Ramos (cell line): ENCODE data around the gene AIFM3.
"Not testable (repeated sequence)": the region's sequence is repeated elsewhere in the genome, so short reads cannot be mapped to it uniquely, and the experiment has no call there.

Experiments
- in situ Hi-C: fragments of 300-500 bp; cut with MboI; formaldehyde crosslinking; loops from one replicate; pipeline ENCODE4 v1.14.3; 2022; ENCODE audit warnings: low sequenced_read_pairs; ENCODE audit not compliant: unreplicated experiment

Gene AIFM3

GRCh38 chr22:20940904-20941385, 26.1 kb upstream of the AIFM3 start:
- in situ Hi-C loops: no loop called here

DNA sequence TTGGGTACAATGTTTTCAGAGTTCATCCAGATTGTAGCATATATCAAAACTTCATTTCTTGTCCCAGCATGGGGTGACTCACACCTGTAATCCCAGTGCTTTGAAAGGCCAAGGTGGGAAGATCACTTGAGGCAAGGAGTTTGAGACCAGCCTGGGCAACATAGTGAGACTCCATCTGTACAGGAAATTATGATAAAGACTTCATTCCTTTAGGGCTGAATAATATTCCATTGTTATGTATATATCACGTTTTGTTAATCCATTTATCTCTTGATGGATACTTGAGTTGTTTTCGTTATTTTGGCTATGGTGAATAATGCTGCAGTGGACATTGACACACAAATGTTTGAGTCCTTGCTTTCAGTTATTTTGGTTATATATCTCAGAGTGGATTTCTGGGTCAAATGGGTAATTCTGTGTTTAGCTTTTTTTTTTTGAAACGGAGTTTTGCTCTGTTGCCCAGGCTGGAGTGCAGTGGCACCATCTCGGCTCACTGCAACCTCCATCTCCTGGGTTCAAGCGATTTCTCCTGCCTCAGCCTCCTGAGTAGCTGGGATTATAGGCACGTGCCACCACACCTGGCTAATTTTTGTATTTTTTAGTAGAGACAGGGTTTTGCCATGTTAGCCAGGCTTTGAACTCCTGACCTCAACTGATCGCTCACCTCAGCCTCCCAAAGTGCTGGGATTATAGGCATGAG, 24.7 kb upstream of the AIFM3 start:
- in situ Hi-C loops: not testable (repeated sequence)

DNA sequence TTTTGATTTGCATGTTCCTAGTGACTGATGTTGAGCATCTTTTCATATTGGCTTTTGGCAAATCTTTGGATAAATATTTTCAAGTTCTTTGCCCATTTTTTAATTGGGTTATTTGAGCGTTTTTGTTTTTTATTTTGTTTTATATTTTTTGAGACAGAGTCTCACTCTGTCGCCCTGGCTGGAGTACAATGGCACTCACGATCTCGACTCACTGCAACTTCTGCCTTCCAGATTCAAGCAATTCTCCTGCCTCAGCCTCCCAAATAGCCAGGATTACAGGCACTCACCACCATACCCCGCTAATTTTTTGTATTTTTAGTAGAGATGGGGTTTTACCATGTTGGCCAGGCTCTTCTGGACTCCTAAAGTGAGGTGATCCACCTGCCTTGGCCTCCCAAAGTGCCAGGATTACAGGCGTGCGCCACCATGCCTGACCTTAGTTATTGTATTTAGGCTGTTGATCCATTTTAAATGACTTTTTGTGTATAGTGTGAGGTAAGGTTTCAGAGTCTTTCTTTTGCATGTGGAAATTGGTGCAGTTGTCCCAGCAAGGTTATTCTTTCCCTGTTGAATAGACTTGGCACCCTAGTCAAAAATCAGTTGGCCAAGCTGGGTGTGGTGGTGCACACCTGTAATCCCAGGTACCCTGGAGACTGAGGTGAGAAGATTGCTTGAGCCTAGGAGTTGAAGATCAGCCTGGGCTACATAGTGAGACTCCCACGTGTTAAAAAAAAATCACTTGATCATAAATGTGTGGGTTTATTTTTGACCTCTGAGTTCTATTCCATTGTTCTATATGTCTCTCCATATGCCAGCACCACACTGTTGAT, 23.7 kb upstream of the AIFM3 start:
- in situ Hi-C loops: no loop called here

DNA sequence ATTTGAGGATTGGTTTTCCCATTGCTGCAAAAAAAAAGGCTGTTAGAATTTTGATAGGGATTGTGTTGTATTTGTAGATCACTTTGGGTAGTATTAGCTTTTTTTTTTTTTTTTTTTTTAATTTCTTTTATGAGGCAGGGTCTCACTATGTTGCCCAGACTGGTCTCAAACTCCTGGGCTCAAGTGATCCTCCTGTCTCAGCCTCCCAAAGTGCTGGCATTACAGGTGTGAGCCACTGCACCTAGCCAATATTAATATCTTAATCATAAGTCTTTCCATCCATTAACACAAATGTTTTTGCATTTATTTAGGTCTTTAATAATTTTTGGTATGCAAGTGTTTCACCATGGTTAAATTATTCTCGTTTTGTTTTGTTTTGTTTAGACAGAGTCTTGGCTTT, 23.0 kb upstream of the AIFM3 start:
- in situ Hi-C loops: no loop called here

- in situ Hi-C loops: no loop called here
These were observed 21.5 kb upstream of the AIFM3 start for GRCh38 chr22:20945578-20945934.

- in situ Hi-C loops: no loop called here
These were observed 20.7 kb upstream of the AIFM3 start for GRCh38 chr22:20946080-20946986.

DNA sequence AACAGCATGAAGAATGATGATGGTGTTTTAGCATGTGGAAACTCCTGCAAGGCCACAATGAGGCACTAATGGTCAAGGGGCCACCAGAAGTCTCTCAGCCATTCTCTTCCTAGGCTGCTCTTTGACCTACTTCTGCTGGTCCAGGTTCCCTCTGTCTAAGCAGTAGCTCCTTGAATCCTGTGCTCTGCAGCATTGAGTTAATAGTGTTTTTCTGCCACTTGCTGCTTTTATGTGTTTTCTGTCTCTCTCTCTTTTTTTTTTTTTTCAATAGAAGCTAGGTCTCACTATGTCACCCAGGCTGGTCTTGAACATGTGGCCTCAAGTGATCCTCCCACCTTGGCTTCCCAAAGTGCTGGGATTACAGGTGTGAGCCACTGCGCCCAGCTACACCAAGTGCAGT, 20.1 kb upstream of the AIFM3 start:
- in situ Hi-C loops: no loop called here

GRCh38 chr22:20948450-20948849, 18.6 kb upstream of the AIFM3 start:
- in situ Hi-C loops: no loop called here

DNA sequence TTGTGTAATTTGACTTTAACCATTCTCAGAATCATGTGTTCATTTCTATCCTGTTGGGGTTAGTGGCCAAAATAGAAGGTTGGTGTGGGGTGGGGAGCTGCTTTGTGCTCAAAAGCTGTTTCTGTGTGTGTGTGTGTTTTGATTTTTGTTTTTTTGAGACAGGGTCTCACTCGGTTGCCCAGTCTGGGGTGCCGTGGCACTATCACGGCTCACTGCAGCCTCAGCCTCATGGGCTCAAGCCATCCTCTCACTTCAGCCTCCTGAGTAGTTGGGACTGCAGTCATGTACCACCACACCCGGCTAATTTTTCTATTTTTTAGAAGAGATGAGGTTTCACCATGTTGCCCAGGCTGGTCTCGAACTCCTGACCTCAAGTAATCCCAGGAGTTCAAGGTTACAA, 18.1 kb upstream of the AIFM3 start:
- in situ Hi-C loops: no loop called here

DNA sequence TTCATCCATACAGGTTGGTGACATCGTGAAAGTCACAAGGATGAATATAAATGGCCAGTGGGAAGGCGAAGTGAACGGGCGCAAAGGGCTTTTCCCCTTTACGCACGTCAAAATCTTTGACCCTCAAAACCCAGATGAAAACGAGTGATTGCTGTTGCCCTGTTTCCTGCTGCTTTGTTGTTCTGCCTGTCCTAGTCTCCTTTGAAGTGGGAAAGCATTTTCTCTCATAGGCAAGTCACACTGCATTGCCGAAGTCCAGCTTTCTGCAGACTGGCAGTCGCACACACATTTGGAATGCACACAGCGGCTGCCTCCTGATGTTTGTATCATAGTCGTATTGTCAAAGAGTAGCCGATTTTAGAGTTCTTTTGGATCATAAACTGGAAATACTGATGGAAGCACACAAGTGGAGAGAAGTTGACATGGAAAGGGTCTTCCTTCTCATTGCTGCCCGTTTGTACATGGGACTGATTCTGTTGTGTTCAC, 17.3 kb upstream of the AIFM3 start:
- in situ Hi-C loops: no loop called here

DNA sequence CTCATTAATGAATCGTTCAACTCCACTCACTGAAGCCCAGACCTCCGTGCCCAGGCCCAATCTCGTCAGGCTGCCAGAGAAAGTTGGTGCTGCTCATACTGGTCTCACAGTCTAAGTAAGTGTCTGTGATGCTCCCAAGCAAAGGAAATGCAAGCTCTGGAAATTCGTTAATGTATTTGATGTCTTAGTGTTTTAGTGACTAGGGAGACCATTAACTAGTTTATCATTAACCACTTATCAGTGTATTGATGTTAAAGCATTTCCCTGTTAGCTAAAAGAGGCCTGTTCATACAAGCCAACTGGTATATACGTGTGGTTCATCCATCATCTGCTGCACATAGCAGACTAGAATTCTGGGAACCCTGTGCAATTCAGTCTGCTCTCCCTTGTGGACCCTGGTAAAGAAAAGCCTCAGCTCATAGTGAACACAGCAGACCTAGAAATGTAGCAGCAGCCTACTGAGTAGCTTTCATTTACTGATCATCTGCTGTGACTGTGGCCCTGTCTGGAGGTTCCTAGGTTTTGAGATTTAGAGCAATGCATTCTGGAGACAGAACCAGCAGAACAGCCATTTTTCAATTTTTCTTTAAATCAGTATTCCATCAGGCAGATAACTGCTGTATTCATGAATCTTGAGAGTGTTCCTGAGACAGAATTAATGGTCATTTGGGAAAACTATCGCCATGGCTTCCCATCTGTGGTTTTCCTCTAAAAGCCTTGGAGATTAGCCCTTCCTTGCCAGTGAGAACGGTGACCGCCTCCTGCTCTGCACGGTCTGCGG, 15.7 kb upstream of the AIFM3 start:
- in situ Hi-C loops: no loop called here

- in situ Hi-C loops: no loop called here
These were observed 15.1 kb upstream of the AIFM3 start for GRCh38 chr22:20951932-20952380.

DNA sequence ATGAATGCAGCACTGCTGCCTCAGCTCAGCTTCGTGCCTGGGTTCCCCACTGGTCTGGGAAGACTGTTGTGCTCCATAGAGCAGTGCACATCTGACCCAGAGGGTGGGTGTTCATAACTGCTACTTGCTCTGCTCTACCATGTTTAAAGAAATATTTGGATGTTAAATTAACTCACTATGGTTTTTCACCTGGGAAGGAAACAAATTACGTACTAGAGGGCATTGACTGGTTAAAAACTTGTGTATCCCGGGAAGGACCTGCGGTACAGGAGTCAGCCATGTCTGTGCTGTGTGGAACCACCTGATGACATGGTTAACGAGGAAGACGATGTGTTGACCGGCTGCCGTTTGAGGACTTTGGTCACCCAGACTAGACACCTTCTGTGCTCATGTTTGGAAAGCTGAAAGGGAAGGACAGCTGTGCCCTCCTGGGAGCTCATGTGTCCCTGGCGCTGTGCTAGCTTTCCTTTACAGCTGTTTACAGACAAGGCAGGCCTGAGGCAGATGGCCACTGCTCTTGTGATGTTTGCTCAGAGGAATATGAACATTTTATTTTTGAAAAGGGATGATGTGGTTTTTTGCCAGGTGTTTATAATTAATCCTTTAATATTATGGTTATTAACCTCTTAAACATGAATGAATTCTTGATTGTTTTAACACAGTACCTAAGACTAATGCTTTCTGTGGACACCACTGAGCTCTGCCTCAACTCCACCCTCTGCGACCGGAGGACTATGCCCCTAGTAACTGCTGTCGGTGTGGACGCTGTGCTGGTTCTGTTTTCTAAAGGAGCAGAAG, 14.3 kb upstream of the AIFM3 start:
- in situ Hi-C loops: no loop called here

GRCh38 chr22:20953342-20953608, 13.8 kb upstream of the AIFM3 start:
- in situ Hi-C loops: no loop called here

GRCh38 chr22:20953668-20954500, 13.2 kb upstream of the AIFM3 start:
- in situ Hi-C loops: no loop called here

- in situ Hi-C loops: no loop called here
These were observed 11.5 kb upstream of the AIFM3 start for GRCh38 chr22:20955548-20955947.

DNA sequence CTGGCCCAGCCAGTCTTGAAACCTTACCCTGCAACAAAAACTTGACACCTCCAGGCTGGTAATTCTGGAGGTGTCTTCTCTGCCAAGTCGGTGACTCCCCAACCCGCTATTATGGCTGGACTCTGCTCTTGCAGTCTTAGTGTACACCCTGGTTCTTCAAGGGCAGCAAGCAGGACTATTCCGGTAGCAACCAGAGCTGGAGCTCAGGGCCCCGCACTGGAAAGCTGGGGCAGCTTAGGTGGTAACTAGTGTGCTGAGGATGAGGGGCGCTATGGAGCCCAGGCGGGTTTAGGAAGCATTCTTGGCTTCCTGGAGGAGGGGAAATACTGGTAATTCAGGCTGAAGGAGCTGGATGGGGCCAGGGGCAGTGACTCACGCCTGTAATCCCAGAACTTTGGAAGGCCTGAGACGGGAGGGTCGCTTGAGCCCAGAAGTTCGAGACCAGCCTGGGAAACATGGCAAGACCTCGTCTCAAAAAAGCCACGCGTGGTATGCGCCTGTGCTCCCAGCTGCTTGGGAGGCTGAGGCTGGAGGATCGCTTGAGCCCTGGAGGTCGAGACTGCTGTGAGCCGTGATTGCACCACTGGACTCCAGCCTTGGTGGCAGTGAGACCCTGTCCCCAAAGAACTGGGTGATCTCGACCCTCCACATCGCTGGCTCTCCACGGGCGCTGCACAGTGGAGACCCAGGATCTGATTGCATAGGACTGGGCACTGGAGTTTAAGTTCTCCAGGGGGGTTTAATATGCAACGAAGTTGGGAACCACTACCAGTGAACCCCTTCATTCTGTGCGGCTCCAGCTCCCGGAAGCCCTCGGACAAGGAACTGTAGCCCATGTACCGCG, 10.6 kb upstream of the AIFM3 start:
- in situ Hi-C loops: no loop called here
